ENCODE results near the gene ATP9B. TPM values are rescaled to one million over a fixed set of nuclear protein-coding genes. Genes with fewer than 3 reads are reported as not detected.
"Not testable (repeated sequence)": the region's sequence is repeated elsewhere in the genome, so short reads cannot be mapped to it uniquely, and the experiment has no call there.

Gene ATP9B
- total RNA-seq, 1 donor from 2014 or later = 27.3 TPM

DNA sequence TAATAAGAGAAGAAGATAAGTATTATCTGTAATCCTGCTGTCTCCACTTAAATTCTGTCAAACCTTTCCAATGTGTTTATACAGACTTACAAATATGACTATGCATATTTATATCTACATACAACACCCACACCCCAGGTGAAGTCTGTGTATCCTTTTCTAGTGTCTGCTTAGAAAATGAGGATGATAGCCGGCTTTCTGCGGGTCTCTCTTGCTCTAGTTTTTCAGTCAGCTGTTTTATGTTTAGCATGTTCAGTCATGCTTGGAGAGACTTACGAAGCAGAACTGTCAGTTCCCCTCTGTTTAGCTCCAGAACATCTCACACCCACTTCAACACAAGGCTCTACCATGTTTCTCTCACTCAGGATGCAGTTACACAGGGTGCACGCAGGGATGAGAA lies 189.3 kb downstream of the ATP9B start:
- Mint-ChIP-seq H3K36me3 (ENCODE audit: unreplicated experiment) (no peaks in the 10 kb centered on the region), H3K27ac (ENCODE audit: unreplicated experiment) (no peak overlapping the region), H3K4me1 (ENCODE audit: unreplicated experiment) (peaks cover under 1% of the 10 kb centered on the region), H3K9me3 (ENCODE audit: unreplicated experiment) (no peaks in the 10 kb centered on the region), H3K27me3 (ENCODE audit: unreplicated experiment) (no peaks in the 10 kb centered on the region), H3K4me3 (ENCODE audit: unreplicated experiment) (no peak overlapping the region)
- TF ChIP-seq, protein P1, sequence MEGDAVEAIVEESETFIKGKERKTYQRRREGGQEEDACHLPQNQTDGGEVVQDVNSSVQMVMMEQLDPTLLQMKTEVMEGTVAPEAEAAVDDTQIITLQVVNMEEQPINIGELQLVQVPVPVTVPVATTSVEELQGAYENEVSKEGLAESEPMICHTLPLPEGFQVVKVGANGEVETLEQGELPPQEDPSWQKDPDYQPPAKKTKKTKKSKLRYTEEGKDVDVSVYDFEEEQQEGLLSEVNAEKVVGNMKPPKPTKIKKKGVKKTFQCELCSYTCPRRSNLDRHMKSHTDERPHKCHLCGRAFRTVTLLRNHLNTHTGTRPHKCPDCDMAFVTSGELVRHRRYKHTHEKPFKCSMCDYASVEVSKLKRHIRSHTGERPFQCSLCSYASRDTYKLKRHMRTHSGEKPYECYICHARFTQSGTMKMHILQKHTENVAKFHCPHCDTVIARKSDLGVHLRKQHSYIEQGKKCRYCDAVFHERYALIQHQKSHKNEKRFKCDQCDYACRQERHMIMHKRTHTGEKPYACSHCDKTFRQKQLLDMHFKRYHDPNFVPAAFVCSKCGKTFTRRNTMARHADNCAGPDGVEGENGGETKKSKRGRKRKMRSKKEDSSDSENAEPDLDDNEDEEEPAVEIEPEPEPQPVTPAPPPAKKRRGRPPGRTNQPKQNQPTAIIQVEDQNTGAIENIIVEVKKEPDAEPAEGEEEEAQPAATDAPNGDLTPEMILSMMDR (IDR thresholded peaks at IDR 0.05) = no peak
- no peak for DNase-seq (ENCODE audit: extremely low spot score, unreplicated experiment)

DNA sequence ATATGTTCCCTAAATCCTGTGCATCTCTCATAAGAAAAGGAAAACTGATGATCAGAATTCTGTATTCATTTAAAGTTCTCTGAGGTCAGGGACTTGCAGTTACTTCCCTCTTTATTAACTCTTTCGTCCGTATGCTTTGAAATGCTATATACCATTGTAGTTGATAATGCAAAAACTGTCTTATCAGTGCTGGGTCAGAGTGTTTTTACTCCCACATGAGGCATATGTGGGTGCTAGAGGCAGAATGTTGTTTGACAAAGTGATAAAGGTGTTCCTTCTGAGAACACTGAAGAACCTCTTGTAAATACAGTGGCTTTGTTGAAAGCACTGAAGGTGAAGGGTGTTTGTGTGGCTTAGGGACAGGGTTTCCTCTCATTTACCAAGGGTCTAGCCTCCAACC lies 190.0 kb downstream of the ATP9B start:
- DNase-seq (ENCODE audit: extremely low spot score, unreplicated experiment) = no peak
- no peaks in the 10 kb centered on the region for H3K27me3 Mint-ChIP-seq (ENCODE audit: unreplicated experiment)
- H3K9me3 Mint-ChIP-seq (ENCODE audit: unreplicated experiment) = no peaks in the 10 kb centered on the region
- TF ChIP-seq, protein P1 (IDR thresholded peaks at IDR 0.05) = no peak
- no peaks in the 10 kb centered on the region for H3K4me1 Mint-ChIP-seq (ENCODE audit: unreplicated experiment)
- no peaks in the 10 kb centered on the region for H3K36me3 Mint-ChIP-seq (ENCODE audit: unreplicated experiment)
- no peak overlapping the region for H3K4me3 Mint-ChIP-seq (ENCODE audit: unreplicated experiment)
- H3K27ac Mint-ChIP-seq (ENCODE audit: unreplicated experiment) = no peak overlapping the region

DNA sequence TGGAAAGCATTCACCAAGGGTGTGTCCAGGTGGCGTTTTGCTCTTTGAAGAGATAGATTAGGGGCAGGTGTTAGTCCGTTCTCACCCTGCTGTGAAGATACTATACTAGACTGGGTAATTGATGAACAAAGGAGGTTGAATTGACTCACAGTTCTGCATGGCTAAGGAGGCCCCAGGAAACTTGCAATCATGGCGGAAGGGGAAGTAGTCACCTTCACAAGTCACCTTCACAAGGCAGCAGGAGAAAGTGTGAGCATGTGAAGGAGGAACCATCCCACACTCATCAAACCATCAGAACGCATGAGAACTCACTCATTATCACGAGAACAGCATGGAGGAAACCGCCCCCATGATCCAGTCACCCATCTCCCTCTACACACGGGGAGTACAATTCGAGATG lies 190.8 kb downstream of the ATP9B start:
- Mint-ChIP-seq H3K27me3 (ENCODE audit: unreplicated experiment) (no peaks in the 10 kb centered on the region), H3K9me3 (ENCODE audit: unreplicated experiment) (no peaks in the 10 kb centered on the region), H3K4me3 (ENCODE audit: unreplicated experiment) (no peak overlapping the region), H3K4me1 (ENCODE audit: unreplicated experiment) (no peaks in the 10 kb centered on the region), H3K27ac (ENCODE audit: unreplicated experiment) (no peak overlapping the region), H3K36me3 (ENCODE audit: unreplicated experiment) (no peaks in the 10 kb centered on the region)
- DNase-seq (ENCODE audit: extremely low spot score, unreplicated experiment) = no peak
- TF ChIP-seq, protein P1 (IDR thresholded peaks at IDR 0.05) = no peak

DNA sequence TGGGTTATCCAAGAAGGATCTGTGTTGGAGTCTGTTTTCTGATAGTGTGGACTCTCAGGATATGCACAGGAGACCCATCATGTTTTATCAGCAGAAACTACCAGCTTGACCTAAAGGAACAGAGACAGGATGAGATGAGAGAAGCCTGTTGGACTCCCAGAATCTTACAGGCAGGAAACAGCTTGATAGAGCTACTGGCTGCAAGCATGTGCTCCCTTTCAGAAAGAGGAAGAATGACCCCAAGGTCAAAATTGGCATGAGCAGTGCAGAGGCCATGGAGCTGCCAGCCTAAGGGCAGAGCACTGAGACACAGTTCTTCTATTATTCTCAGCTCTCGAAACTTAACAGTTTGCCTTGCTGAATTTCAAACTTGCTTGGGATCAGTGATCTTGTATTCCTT lies 191.3 kb downstream of the ATP9B start:
- TF ChIP-seq, protein P1 (IDR thresholded peaks at IDR 0.05) = no peak
- no peak overlapping the region for H3K27ac Mint-ChIP-seq (ENCODE audit: unreplicated experiment)
- no peaks in the 10 kb centered on the region for H3K4me1 Mint-ChIP-seq (ENCODE audit: unreplicated experiment)
- peaks cover 3% of the 10 kb centered on the region for H3K36me3 Mint-ChIP-seq (ENCODE audit: unreplicated experiment)
- no peaks in the 10 kb centered on the region for H3K9me3 Mint-ChIP-seq (ENCODE audit: unreplicated experiment)
- no peaks in the 10 kb centered on the region for H3K27me3 Mint-ChIP-seq (ENCODE audit: unreplicated experiment)
- H3K4me3 Mint-ChIP-seq (ENCODE audit: unreplicated experiment) = no peak overlapping the region
- DNase-seq (ENCODE audit: extremely low spot score, unreplicated experiment) = no peak

DNA sequence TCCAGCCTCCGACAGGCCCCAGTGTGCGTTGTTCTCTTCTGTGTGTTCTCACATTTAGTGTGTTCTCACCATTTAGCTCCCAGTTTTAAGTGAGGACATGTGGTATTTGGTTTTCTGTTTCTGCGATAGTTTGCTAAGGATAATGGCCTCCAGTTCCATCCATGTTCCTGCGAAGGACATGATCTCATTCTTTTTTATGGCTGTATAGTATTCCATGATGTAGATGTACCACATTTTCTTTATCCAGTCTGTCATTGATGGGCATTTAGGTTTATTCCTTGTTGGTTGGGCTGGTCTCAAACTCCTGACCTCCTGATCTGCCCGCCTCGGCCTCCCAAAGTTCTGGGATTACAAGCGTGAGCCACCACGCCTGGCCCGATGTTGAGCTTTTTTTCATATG lies 195.9 kb downstream of the ATP9B start:
- not testable (repeated sequence) for H3K27ac Mint-ChIP-seq (ENCODE audit: unreplicated experiment); H3K4me3 Mint-ChIP-seq (ENCODE audit: unreplicated experiment); H3K9me3 Mint-ChIP-seq (ENCODE audit: unreplicated experiment); H3K27me3 Mint-ChIP-seq (ENCODE audit: unreplicated experiment); H3K4me1 Mint-ChIP-seq (ENCODE audit: unreplicated experiment); H3K36me3 Mint-ChIP-seq (ENCODE audit: unreplicated experiment); DNase-seq (ENCODE audit: extremely low spot score, unreplicated experiment)

DNA sequence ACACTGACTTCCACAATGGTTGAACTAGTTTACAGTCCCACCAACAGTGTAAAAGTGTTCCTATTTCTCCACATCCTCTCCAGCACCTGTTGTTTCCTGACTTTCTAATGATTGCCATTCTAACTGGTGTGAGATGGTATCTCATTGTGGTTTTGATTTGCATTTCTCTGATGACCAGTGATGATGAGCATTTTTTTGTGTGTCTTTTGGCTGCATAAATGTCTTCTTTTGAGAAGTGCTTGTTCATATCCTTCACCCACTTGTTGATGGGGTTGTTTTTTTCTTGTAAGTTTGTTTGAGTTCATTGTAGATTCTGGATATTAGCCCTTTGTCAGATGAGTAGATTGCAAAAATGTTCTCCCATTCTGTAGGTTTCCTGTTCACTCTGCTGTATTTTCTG lies 202.6 kb downstream of the ATP9B start:
- DNase-seq (ENCODE audit: extremely low spot score, unreplicated experiment); H3K27ac Mint-ChIP-seq (ENCODE audit: unreplicated experiment); H3K36me3 Mint-ChIP-seq (ENCODE audit: unreplicated experiment); H3K9me3 Mint-ChIP-seq (ENCODE audit: unreplicated experiment); H3K27me3 Mint-ChIP-seq (ENCODE audit: unreplicated experiment); H3K4me3 Mint-ChIP-seq (ENCODE audit: unreplicated experiment): not testable (repeated sequence)
- H3K4me1 Mint-ChIP-seq (ENCODE audit: unreplicated experiment) = peaks cover 14% of the 10 kb centered on the region
